ENCODE measurements around the gene COL6A3.

GRCh38 chr2:237350070-237350469, 63.9 kb downstream of the COL6A3 start:
- TF ChIP-seq CTCF (conservative IDR thresholded peaks at IDR 0.05; ENCODE audit: low read depth, low read length): no peak
- no peak for TF ChIP-seq EZH2 (IDR thresholded peaks at IDR 0.05; ENCODE audit: low read length, unreplicated experiment)
- TF ChIP-seq EZH2phosphoT487 (IDR thresholded peaks at IDR 0.05; ENCODE audit: borderline replicate concordance, low read length): no peak

All from PC-3 (cell line).